Effector CD8-positive, alpha-beta T cell (primary cell): ENCODE results near the gene PREP.

Experiments
- DNase-seq: peaks from one replicate; lab custom pipeline; 2025; lab: John Stamatoyannopoulos, UW

The PREP gene

GRCh38 chr6:105310371-105310770, 92.5 kb downstream of the PREP start:
- DNase-seq: no peak

- no peak for DNase-seq
These were observed 94.0 kb downstream of the PREP start for GRCh38 chr6:105308840-105309239.

- no peak for DNase-seq
These were observed 97.4 kb downstream of the PREP start for GRCh38 chr6:105305521-105305920.

- no peak for DNase-seq
These were observed 98.1 kb downstream of the PREP start for GRCh38 chr6:105304825-105305224.

- no peak for DNase-seq
These were observed 98.5 kb downstream of the PREP start for GRCh38 chr6:105304366-105304765.

- no peak for DNase-seq
These were observed 100.2 kb downstream of the PREP start for GRCh38 chr6:105302617-105303128.

GRCh38 chr6:105301756-105302616, 100.9 kb downstream of the PREP start:
- no peak for DNase-seq

GRCh38 chr6:105301072-105301503, 101.8 kb downstream of the PREP start:
- no peak for DNase-seq

GRCh38 chr6:105300090-105300489, 102.8 kb downstream of the PREP start:
- DNase-seq: no peak

GRCh38 chr6:105294129-105294528, 108.8 kb downstream of the PREP start:
- DNase-seq: no peak

- no peak for DNase-seq
These were observed 110.1 kb downstream of the PREP start for GRCh38 chr6:105292689-105293339.

- no peak for DNase-seq
These were observed 111.4 kb downstream of the PREP start for GRCh38 chr6:105291525-105291924.

GRCh38 chr6:105282631-105283585, 120.0 kb downstream of the PREP start:
- DNase-seq: no peak

GRCh38 chr6:105280033-105280432, 122.8 kb downstream of the PREP start:
- no peak for DNase-seq

GRCh38 chr6:105279463-105279862, 123.4 kb downstream of the PREP start:
- no peak for DNase-seq

GRCh38 chr6:105278813-105279212, 124.1 kb downstream of the PREP start:
- DNase-seq: no peak

GRCh38 chr6:105278035-105278434, 124.8 kb downstream of the PREP start:
- DNase-seq: no peak

GRCh38 chr6:105276374-105276773, 126.5 kb downstream of the PREP start:
- no peak for DNase-seq

- no peak for DNase-seq
These were observed 127.3 kb downstream of the PREP start for GRCh38 chr6:105275542-105275941.

- no peak for DNase-seq
These were observed 128.2 kb downstream of the PREP start for GRCh38 chr6:105274678-105275077.

- no peak for DNase-seq
These were observed 129.3 kb downstream of the PREP start for GRCh38 chr6:105273589-105273988.

GRCh38 chr6:105272786-105273185, 130.1 kb downstream of the PREP start:
- no peak for DNase-seq
